IPS-18a (cell line): ENCODE measurements around the gene CLPTM1.

Source experiments
- H3K27ac ChIP-seq: one replicate; pipeline ENCODE4 v1.5.1; 2013; ENCODE audit warnings: low read length
- H3K27me3 ChIP-seq: one replicate; pipeline ENCODE4 v1.6.1; 2013; ENCODE audit warnings: mild to moderate bottlenecking, low read length; ENCODE audit not compliant: control insufficient read depth, insufficient read depth
- H3K36me3 ChIP-seq: one replicate; pipeline ENCODE4 v1.6.1; 2013; ENCODE audit warnings: low read depth, low read length; ENCODE audit not compliant: control insufficient read depth
- H3K4me1 ChIP-seq: one replicate; pipeline ENCODE4 v1.6.1; 2013; ENCODE audit warnings: low read depth, low read length; ENCODE audit not compliant: control insufficient read depth
- H3K4me3 ChIP-seq: one replicate; pipeline ENCODE4 v1.5.1; 2013; ENCODE audit warnings: low read length
- H3K9ac ChIP-seq: one replicate; pipeline ENCODE4 v1.6.1; 2013; ENCODE audit warnings: mild to moderate bottlenecking, low read length, moderate library complexity
- H3K9me3 ChIP-seq: one replicate; pipeline ENCODE4 v1.6.1; 2013; ENCODE audit warnings: low read depth, low read length; ENCODE audit not compliant: control insufficient read depth

CLPTM1 gene

DNA sequence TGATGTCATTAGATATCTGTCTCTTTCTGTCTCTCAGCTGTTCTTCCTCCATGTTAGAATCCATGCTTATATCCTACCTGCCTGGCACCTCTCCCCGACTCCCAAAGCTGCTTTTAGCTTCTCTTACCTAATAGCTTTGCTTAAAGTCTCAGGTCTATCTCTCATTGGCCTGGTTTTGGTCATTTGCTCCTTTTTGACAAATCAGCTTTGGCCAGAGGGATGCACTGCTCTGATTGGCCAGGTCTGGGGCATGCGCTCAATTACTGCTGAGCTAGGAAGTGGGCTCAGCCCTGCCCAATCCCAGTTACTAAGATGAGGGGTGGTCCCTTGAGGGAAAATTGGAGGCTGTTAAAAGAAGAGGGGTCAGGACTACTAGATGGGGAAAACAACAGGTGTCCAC, 72.2 kb downstream of the CLPTM1 start:
- Histone ChIP-seq H3K27ac (no peak overlapping the region), H3K27me3 (no peaks in the 10 kb centered on the region), H3K9ac (no peak overlapping the region), H3K4me3 (no peak overlapping the region), H3K4me1 (no peaks in the 10 kb centered on the region), H3K9me3 (no peaks in the 10 kb centered on the region), H3K36me3 (peaks cover 15% of the 10 kb centered on the region)

- H3K27ac ChIP-seq: no peak overlapping the region
- H3K27me3 ChIP-seq: no peaks in the 10 kb centered on the region
- no peak overlapping the region for H3K4me3 ChIP-seq
- no peaks in the 10 kb centered on the region for H3K9me3 ChIP-seq
- no peak overlapping the region for H3K9ac ChIP-seq
- no peaks in the 10 kb centered on the region for H3K4me1 ChIP-seq
- peaks cover 22% of the 10 kb centered on the region for H3K36me3 ChIP-seq
These were observed 75.6 kb downstream of the CLPTM1 start for GRCh38 chr19:45030825-45031224.

DNA sequence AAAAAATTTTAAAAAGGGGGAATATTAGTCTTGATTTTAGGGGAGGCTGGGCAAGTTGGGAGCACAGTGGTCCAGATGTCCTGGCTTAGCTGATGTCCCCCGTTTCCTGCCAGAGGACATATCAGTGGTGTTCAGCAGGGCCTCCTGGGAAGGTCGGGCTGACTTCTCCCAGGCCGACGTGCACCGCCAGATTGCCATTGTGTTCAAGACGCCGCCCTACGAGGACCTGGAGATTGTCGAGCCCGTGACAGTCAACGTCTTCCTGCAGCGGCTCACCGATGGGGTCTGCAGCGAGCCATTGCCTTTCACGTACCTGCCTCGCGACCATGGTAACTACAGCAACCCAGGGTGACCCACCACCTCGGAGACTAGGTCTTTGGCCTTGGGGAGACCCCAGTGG, 77.2 kb downstream of the CLPTM1 start:
- Histone ChIP-seq H3K36me3 (peaks cover 22% of the 10 kb centered on the region), H3K9ac (no peak overlapping the region), H3K4me1 (no peaks in the 10 kb centered on the region), H3K4me3 (no peak overlapping the region), H3K27ac (no peak overlapping the region), H3K9me3 (no peaks in the 10 kb centered on the region), H3K27me3 (no peaks in the 10 kb centered on the region)

DNA sequence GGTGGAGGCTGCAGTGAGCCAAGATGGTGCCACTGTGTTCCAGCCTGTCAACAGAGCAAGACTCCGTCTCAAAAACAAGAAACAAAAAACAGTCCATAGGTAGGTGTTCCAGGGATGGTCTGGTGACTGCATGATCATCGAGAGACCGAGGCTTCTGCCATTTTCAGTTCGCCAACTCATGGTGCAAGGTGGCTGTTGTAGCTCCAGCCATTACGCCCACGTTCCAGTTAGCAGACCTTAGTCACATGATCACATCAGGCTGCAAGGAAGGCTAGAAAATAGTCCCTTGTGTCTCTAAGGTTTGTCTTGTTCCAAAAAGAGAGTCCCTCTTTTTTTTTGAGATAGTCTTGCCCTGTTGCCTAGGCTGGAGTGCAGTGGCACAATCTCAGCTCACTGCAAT, 80.6 kb downstream of the CLPTM1 start:
- Histone ChIP-seq H3K4me3 (no peak overlapping the region), H3K4me1 (no peaks in the 10 kb centered on the region), H3K27ac (no peak overlapping the region), H3K36me3 (peaks cover 21% of the 10 kb centered on the region), H3K9ac (no peak overlapping the region), H3K9me3 (no peaks in the 10 kb centered on the region), H3K27me3 (no peaks in the 10 kb centered on the region)

- no peak overlapping the region for H3K4me3 ChIP-seq
- H3K36me3 ChIP-seq: peaks cover 33% of the 10 kb centered on the region
- H3K9me3 ChIP-seq: no peaks in the 10 kb centered on the region
- no peaks in the 10 kb centered on the region for H3K27me3 ChIP-seq
- no peak overlapping the region for H3K27ac ChIP-seq
- H3K4me1 ChIP-seq: no peaks in the 10 kb centered on the region
- H3K9ac ChIP-seq: no peak overlapping the region
These were observed 82.4 kb downstream of the CLPTM1 start for GRCh38 chr19:45037393-45038169.

DNA sequence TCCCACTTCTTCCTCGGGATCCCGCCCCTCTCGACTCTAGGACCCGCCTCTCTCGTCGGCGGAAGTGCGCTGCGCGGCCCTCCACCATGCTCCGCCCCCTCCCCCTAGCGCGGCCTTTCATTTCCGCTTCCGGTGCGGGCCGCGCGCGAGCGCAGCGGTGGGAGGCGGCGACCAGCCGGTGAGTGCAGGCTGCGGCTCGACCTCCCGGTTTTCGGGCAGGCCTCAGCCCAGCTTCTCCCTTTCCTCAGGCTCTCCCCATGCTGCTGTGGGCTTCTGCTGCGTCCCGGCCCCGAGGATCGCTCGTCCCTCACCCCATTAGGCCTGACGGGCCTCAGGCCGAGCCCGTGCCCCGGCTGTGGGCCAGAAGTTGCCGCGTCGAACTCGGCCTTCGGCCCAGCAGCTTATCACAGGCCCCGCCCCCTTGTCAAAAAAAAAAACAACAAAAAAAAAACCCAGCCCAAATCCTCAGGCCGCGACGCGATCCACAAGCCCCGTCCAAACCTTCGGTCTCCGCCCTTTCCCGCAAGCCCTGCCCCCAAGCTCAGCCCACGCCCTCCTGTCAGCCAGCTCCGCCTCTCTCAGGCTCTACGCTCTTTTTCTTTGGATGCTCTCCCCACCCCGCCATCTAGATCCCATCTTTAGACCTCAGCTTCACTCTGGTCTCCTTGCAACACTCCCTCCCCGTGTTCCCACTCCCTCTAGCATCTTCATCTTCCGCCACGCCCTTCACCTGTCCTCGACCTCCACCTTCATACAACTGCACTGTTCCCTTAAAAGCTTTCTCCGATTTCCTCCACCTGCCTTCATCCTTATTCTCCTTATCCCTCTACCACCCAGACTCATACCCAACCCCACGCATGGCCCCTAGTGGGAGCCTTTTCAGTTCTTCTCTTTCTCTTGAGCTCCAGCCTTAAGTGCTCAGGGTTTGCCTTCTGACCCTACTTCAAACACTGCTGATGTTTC, 84.0 kb downstream of the CLPTM1 start, which contains the start of gene CLASRP:
TSS of gene CLASRP (plus strand) at position 115 of the 963 bp plus-strand sequence. CDS start 1,168 bp downstream, outside the sequence.
- Histone ChIP-seq H3K36me3 (peaks cover 41% of the 10 kb centered on the region), H3K4me1 (no peaks in the 10 kb centered on the region), H3K4me3 (peak within 1 kb of the TSS; percentile 96), H3K27me3 (no peaks in the 10 kb centered on the region), H3K9me3 (no peaks in the 10 kb centered on the region), H3K27ac (peak within 1 kb of the TSS; percentile 43), H3K9ac (peak within 1 kb of the TSS; percentile 82)

DNA sequence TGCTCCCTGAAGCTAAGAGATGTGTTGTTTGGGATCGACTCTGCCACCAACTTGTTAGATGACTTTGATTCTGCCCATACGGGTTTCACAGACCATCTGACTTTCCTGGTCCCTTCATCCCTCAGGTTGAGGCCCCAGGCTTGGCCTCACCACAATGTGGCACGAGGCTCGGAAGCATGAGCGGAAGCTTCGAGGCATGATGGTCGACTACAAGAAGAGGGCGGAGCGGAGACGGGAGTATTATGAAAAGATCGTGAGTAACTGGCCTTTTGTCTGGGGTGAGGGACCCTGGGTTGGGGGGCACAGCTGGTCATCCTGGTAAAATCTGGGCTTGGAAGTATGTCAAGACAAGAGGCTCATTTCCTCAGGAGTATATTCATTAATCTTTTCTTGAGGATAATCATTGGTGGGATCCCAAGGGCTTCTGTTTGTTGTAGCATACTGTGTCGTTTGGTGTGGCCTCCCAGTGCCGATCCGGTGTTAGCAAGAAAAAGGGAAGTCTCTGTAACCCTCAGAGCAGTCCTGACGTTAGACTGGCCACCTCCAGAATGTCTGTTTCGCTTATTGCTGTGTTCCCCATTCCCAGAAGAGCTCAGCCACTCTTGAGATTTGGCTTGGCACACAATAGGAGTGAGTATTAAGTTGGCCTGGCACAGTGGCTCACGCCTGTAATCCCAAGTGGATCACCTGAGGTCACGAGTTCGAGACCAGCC, 85.0 kb downstream of the CLPTM1 start:
- Histone ChIP-seq H3K27me3 (no peaks in the 10 kb centered on the region), H3K4me1 (no peaks in the 10 kb centered on the region), H3K9me3 (no peaks in the 10 kb centered on the region), H3K9ac (no peak overlapping the region), H3K36me3 (peaks cover 50% of the 10 kb centered on the region), H3K4me3 (peak overlapping the region; percentile 96), H3K27ac (no peak overlapping the region)

DNA sequence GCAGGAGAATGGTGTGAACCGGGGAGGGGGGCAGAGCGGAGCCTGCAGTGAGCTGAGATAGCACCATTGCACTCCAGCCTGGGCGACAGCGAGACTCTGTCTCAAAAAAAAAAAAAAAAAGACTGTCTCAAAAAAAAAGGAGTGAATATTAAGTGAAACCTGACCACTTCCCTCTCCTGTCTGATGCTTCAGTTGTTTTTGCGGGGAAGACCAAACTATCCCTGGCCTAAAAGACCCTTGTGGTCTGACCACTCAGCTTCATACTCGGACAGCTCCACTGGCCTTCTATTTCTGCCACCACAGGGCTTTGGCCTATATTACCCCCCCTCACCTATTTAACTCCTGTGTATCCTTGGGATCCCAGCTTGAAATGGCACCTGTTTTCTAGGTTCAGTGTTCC, 85.9 kb downstream of the CLPTM1 start:
- Histone ChIP-seq H3K27me3 (no peaks in the 10 kb centered on the region), H3K9me3 (no peaks in the 10 kb centered on the region), H3K4me1 (no peaks in the 10 kb centered on the region), H3K27ac (no peak overlapping the region), H3K9ac (no peak overlapping the region), H3K4me3 (no peak overlapping the region), H3K36me3 (peaks cover 54% of the 10 kb centered on the region)
